Endothelial cell of umbilical vein (primary cell): Measurements from ENCODE around the gene MMD. TPM values are rescaled to one million over a fixed set of nuclear protein-coding genes. Genes with fewer than 3 reads are reported as not detected.

Source experiments
- BruUV-seq: library from RNA; stranded (reverse); fragments of 400-500 nt; replicated peaks from 2 replicates; lab custom pipeline; 2021; lab: Mats Ljungman, UMichigan
- CTCF ChIA-PET: fragments of 300-600, 350-600 bp; sonication (Branson Sonifier 250); formaldehyde crosslinking; loops from one replicate; lab custom pipeline; 2021; ENCODE audit warnings: antibody characterized with exemption, inconsistent platforms; lab: Charles Lee
- POLR2A ChIA-PET: fragments of 300-600, 350-600 bp; sonication (Branson Sonifier 250); formaldehyde crosslinking; loops from one replicate; lab custom pipeline; 2021; ENCODE audit warnings: antibody characterized with exemption, inconsistent platforms; lab: Charles Lee
- DNase-seq: peaks from one replicate; pipeline ENCODE4 v3.0.0-alpha.2; 2011; ENCODE audit warnings: low read depth, low spot score
- FAIRE-seq: peaks from 2 replicates; lab custom pipeline; 2011; peaks lifted over from hg19 to GRCh38; lab: Jason Lieb, UNC
- H2AFZ ChIP-seq: 2 replicates; pipeline ENCODE4 v1.6.0; 2012; ENCODE audit warnings: low read depth, low read length, control low read depth, inconsistent platforms
- H3K27ac ChIP-seq: 2 replicates; pipeline ENCODE4 v1.5.1; 2011; ENCODE audit warnings: low read depth, mild to moderate bottlenecking, control low read depth, low read length, moderate library complexity; ENCODE audit not compliant: insufficient read depth
- H3K27me3 ChIP-seq, 2 experiments: 2 replicates each; pipeline versions ENCODE4 v1.6.0 to v1.6.1; 2011; ENCODE audit warnings: low read length in 2 of 2, mixed read lengths in 1 of 2; ENCODE audit not compliant: control insufficient read depth in 2 of 2, insufficient read depth in 2 of 2
- H3K36me3 ChIP-seq, 2 experiments: 2 replicates in 1 of 2; 3 replicates in 1 of 2; pipeline ENCODE4 v1.5.1; 2011; ENCODE audit warnings: low read length in 2 of 2, mild to moderate bottlenecking in 1 of 2, moderate library complexity in 1 of 2; ENCODE audit not compliant: control insufficient read depth in 2 of 2, insufficient read depth in 2 of 2; ENCODE audit errors: extremely low read depth in 1 of 2
- H3K4me1 ChIP-seq: 3 replicates; pipeline ENCODE4 v1.5.1; 2011; ENCODE audit warnings: mild to moderate bottlenecking, low read length; ENCODE audit not compliant: control insufficient read depth, insufficient read depth; ENCODE audit errors: extremely low read depth
- H3K4me2 ChIP-seq: 2 replicates; pipeline ENCODE4 v1.6.1; 2011; ENCODE audit warnings: low read length, control low read depth, mixed read lengths; ENCODE audit not compliant: insufficient read depth
- H3K4me3 ChIP-seq, 3 experiments: fragments of 200-600 bp in 1 of 3; sonication (generic), shearing (Covaris generic) in 1 of 3; replicated peaks in 1 of 3; 2 replicates each; pipeline ENCODE4 v1.5.1; 2011 to 2016; ENCODE audit warnings: control low read depth in 3 of 3, low read length in 3 of 3, mild to moderate bottlenecking in 2 of 3, inconsistent platforms in 1 of 3, low read depth in 1 of 3, moderate library complexity in 1 of 3; ENCODE audit not compliant: insufficient read depth in 1 of 3
- H3K79me2 ChIP-seq: 2 replicates; pipeline ENCODE4 v1.6.0; 2012; ENCODE audit warnings: low read length, inconsistent platforms; ENCODE audit not compliant: control insufficient read depth, insufficient read depth
- H3K9ac ChIP-seq: replicated peaks from 2 replicates; pipeline ENCODE3; 2011; ENCODE audit warnings: low read length, control low read depth; ENCODE audit not compliant: insufficient read depth; ENCODE audit errors: extremely low read depth
- H3K9me1 ChIP-seq: replicated peaks from 3 replicates; pipeline ENCODE4 v1.6.0; 2011; ENCODE audit warnings: mild to moderate bottlenecking, low read length; ENCODE audit not compliant: control insufficient read depth, insufficient read depth; ENCODE audit errors: extremely low read depth
- H3K9me3 ChIP-seq: replicated peaks from 2 replicates; pipeline ENCODE4 v1.5.1; 2012; ENCODE audit warnings: low read length, inconsistent platforms; ENCODE audit not compliant: control insufficient read depth, insufficient read depth
- H4K20me1 ChIP-seq: replicated peaks from 2 replicates; pipeline ENCODE3; 2011; ENCODE audit warnings: mild to moderate bottlenecking, low read length; ENCODE audit not compliant: control insufficient read depth, insufficient read depth; ENCODE audit errors: extremely low read depth
- EZH2 ChIP-seq: IDR thresholded peaks from 2 replicates; pipeline ENCODE4 v1.6.1; 2012; ENCODE audit warnings: borderline replicate concordance, low read depth, mild to moderate bottlenecking, moderate library complexity, low read length, inconsistent platforms; ENCODE audit not compliant: severe bottlenecking
- GATA2 ChIP-seq: IDR thresholded peaks from 2 replicates; pipeline ENCODE4 v1.7.0; 2011; ENCODE audit warnings: low read depth, mild to moderate bottlenecking, moderate library complexity, mixed read lengths, low read length; ENCODE audit not compliant: insufficient read length, insufficient read depth
- JUN ChIP-seq: IDR thresholded peaks from 2 replicates; pipeline ENCODE4 v1.6.1; 2011; ENCODE audit warnings: borderline replicate concordance, low read depth; ENCODE audit not compliant: insufficient read length, insufficient read depth
- MAX ChIP-seq: IDR thresholded peaks from 2 replicates; pipeline ENCODE4 v1.6.1; 2011; ENCODE audit not compliant: insufficient read depth, insufficient read length
- MYC ChIP-seq: IDR thresholded peaks from one replicate; pipeline ENCODE4 v1.6.1; 2011; ENCODE audit warnings: mild to moderate bottlenecking, low read depth, low read length
- POLR2A ChIP-seq: IDR thresholded peaks from 2 replicates; pipeline ENCODE4 v1.6.1; 2012; ENCODE audit warnings: low read depth, mild to moderate bottlenecking, control low read depth, low read length
- POLR2AphosphoS5 ChIP-seq: IDR thresholded peaks from 2 replicates; pipeline ENCODE4 v1.6.1; 2012; ENCODE audit warnings: low read depth, mild to moderate bottlenecking, control low read depth, low read length, moderate library complexity; ENCODE audit not compliant: insufficient read depth
- dilution Hi-C: fragments of 300-500 bp; cut with MboI; formaldehyde crosslinking; loops from one replicate; pipeline ENCODE4 v1.15.0; 2019; ENCODE audit warnings: low sequenced_read_pairs; ENCODE audit not compliant: extremely low pct_ligation_motif_present
- intact Hi-C: fragments of 100-400 bp; cut with micrococcal nuclease; formaldehyde crosslinking; loops from one replicate; pipeline ENCODE4 v1.10.0; 2022
- polyA plus RNA-seq, 4 experiments: library from polyadenylated mRNA; depleted of rRNA in 3 of 4; stranded (reverse) in 3 of 4; unstranded in 1 of 4; fragments of >200 nt; gene quantifications; 2 replicates each; pipeline versions ENCODE4 v1.2.1 to v1.2.3, GENCODE V29; 2011 to 2012; ENCODE audit warnings: missing spikeins in 1 of 4
- total RNA-seq: library from RNA; stranded (reverse); gene quantifications from 2 replicates; pipeline ENCODE4 v1.2.3, GENCODE V29; 2021
- TF ChIP-seq, protein P1 (sequence below), 2 donors: IDR thresholded peaks; 1 replicate in 1 of 2; 2 replicates in 1 of 2; pipeline ENCODE4 v1.5.1; 2011; ENCODE audit warnings: low read length in 2 of 2, mild to moderate bottlenecking in 2 of 2, moderate library complexity in 2 of 2, control low read depth in 1 of 2, inconsistent platforms in 1 of 2, low read depth in 1 of 2; ENCODE audit not compliant: insufficient read depth in 1 of 2; ENCODE audit errors: extremely low read depth in 1 of 2

Gene MMD
- total and polyA plus RNA-seq, 2 donors (not counting 3 experiments of a cell fraction or from before 2014, with no cell fraction given) = 5.6 to 9.3 TPM

GRCh38 chr17:55420067-55420775 lies 1.4 kb downstream of the MMD start:
- POLR2A ChIA-PET = no interaction called here
- CTCF ChIA-PET = no interaction called here
- Histone ChIP-seq H3K27me3 (peaks cover 6 to 22% of the 10 kb centered on the region in 2 experiments), H3K4me2 (peak overlapping the region; percentile 97), H2AFZ (peak overlapping the region; percentile 100), H3K9me1 (no peaks in the 10 kb centered on the region), H3K79me2 (no peaks in the 10 kb centered on the region), H3K4me3 (peak overlapping the region; percentile 89 to 97 (median 92)), H3K9me3 (no peaks in the 10 kb centered on the region), H3K27ac (no peak overlapping the region), H4K20me1 (no peaks in the 10 kb centered on the region), H3K36me3 (no peaks in the 10 kb centered on the region), H3K9ac (no peak overlapping the region), H3K4me1 (peaks cover 13% of the 10 kb centered on the region)
- TF ChIP-seq EZH2 (no peak), GATA2 (no peak), MAX (no peak), POLR2AphosphoS5 (no peak), POLR2A (no peak), JUN (no peak), MYC (no peak)
- TF ChIP-seq, protein P1, sequence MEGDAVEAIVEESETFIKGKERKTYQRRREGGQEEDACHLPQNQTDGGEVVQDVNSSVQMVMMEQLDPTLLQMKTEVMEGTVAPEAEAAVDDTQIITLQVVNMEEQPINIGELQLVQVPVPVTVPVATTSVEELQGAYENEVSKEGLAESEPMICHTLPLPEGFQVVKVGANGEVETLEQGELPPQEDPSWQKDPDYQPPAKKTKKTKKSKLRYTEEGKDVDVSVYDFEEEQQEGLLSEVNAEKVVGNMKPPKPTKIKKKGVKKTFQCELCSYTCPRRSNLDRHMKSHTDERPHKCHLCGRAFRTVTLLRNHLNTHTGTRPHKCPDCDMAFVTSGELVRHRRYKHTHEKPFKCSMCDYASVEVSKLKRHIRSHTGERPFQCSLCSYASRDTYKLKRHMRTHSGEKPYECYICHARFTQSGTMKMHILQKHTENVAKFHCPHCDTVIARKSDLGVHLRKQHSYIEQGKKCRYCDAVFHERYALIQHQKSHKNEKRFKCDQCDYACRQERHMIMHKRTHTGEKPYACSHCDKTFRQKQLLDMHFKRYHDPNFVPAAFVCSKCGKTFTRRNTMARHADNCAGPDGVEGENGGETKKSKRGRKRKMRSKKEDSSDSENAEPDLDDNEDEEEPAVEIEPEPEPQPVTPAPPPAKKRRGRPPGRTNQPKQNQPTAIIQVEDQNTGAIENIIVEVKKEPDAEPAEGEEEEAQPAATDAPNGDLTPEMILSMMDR (IDR thresholded peaks at IDR 0.05; ENCODE audit: extremely low read depth in 1 of 2, insufficient read depth in 1 of 2, low read depth in 1 of 2, low read length in 2 of 2) = no peak
- BruUV-seq = no TSS peak
- FAIRE-seq = no peak
- dilution Hi-C loops (no loop called here), intact Hi-C loops (loop anchor here (2.0 to 10.0 kb wide), 4 partner anchors 33 to 332 kb away; partner anchors contain the start of genes PCTP and SMIM36)
- DNase-seq = no peak
